Measurements from ENCODE around the gene PIEZO2. TPM values are rescaled to one million over a fixed set of nuclear protein-coding genes. Genes with fewer than 3 reads are reported as not detected.

PIEZO2 gene
- total RNA-seq, 1 experiment from 2014 or later = 5.5 TPM

GRCh38 chr18:11146947-11147345 is 2.4 kb downstream of the PIEZO2 start:
- Histone ChIP-seq H3K4me3 (ENCODE audit: low read depth, low read length, poor library complexity, severe bottlenecking) (no peak overlapping the region), H3K27me3 (replicated peaks; ENCODE audit: insufficient read depth, low read depth, low read length, poor library complexity) (peaks cover 52% of the 10 kb centered on the region), H3K4me1 (ENCODE audit: insufficient read depth, low read length, poor library complexity, severe bottlenecking) (peaks cover 17% of the 10 kb centered on the region), H3K36me3 (ENCODE audit: insufficient read depth, low read length, poor library complexity, severe bottlenecking) (no peaks in the 10 kb centered on the region), H3K9me3 (ENCODE audit: low read depth, low read length, poor library complexity, severe bottlenecking) (no peaks in the 10 kb centered on the region), H3K27ac (ENCODE audit: low read depth, low read length, poor library complexity, severe bottlenecking) (no peak overlapping the region)
- intact Hi-C loops (cut with micrococcal nuclease; ENCODE audit: unreplicated experiment) = no loop called here
- no TSS peak for BruUV-seq (replicated peaks)
- TF ChIP-seq EZH2 (IDR thresholded peaks at IDR 0.05; ENCODE audit: borderline replicate concordance, low read depth, low read length, poor library complexity, severe bottlenecking) = no peak
- TF ChIP-seq, protein P1, sequence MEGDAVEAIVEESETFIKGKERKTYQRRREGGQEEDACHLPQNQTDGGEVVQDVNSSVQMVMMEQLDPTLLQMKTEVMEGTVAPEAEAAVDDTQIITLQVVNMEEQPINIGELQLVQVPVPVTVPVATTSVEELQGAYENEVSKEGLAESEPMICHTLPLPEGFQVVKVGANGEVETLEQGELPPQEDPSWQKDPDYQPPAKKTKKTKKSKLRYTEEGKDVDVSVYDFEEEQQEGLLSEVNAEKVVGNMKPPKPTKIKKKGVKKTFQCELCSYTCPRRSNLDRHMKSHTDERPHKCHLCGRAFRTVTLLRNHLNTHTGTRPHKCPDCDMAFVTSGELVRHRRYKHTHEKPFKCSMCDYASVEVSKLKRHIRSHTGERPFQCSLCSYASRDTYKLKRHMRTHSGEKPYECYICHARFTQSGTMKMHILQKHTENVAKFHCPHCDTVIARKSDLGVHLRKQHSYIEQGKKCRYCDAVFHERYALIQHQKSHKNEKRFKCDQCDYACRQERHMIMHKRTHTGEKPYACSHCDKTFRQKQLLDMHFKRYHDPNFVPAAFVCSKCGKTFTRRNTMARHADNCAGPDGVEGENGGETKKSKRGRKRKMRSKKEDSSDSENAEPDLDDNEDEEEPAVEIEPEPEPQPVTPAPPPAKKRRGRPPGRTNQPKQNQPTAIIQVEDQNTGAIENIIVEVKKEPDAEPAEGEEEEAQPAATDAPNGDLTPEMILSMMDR (conservative IDR thresholded peaks at IDR 0.05; ENCODE audit: low read depth, low read length) = no peak
- ChIA-PET POLR2A (ENCODE audit: low non-redundant PET) (no interaction called here), CTCF (no interaction called here)
- DNase-seq (ENCODE audit: low spot score) = no peak

GRCh38 chr18:11146238-11146946 is 3.0 kb downstream of the PIEZO2 start:
- peaks cover 17% of the 10 kb centered on the region for H3K4me1 ChIP-seq (ENCODE audit: insufficient read depth, low read length, poor library complexity, severe bottlenecking)
- peaks cover 52% of the 10 kb centered on the region for H3K27me3 ChIP-seq (replicated peaks; ENCODE audit: insufficient read depth, low read depth, low read length, poor library complexity)
- TF ChIP-seq EZH2 (IDR thresholded peaks at IDR 0.05; ENCODE audit: borderline replicate concordance, low read depth, low read length, poor library complexity, severe bottlenecking) = no peak
- TF ChIP-seq, protein P1 (conservative IDR thresholded peaks at IDR 0.05; ENCODE audit: low read depth, low read length) = no peak
- no peak for DNase-seq (ENCODE audit: low spot score)
- H3K27ac ChIP-seq (ENCODE audit: low read depth, low read length, poor library complexity, severe bottlenecking) = no peak overlapping the region
- no TSS peak for BruUV-seq (replicated peaks)
- no peak overlapping the region for H3K4me3 ChIP-seq (ENCODE audit: low read depth, low read length, poor library complexity, severe bottlenecking)
- H3K36me3 ChIP-seq (ENCODE audit: insufficient read depth, low read length, poor library complexity, severe bottlenecking) = no peaks in the 10 kb centered on the region
- CTCF ChIA-PET = no interaction called here
- POLR2A ChIA-PET (ENCODE audit: low non-redundant PET) = no interaction called here
- no peaks in the 10 kb centered on the region for H3K9me3 ChIP-seq (ENCODE audit: low read depth, low read length, poor library complexity, severe bottlenecking)
- intact Hi-C loops (cut with micrococcal nuclease; ENCODE audit: unreplicated experiment) = no loop called here

- intact Hi-C loops (cut with micrococcal nuclease; ENCODE audit: unreplicated experiment) = no loop called here
- Histone ChIP-seq H3K27me3 (replicated peaks; ENCODE audit: insufficient read depth, low read depth, low read length, poor library complexity) (peaks cover 48% of the 10 kb centered on the region), H3K27ac (ENCODE audit: low read depth, low read length, poor library complexity, severe bottlenecking) (no peak overlapping the region), H3K4me1 (ENCODE audit: insufficient read depth, low read length, poor library complexity, severe bottlenecking) (peaks cover 17% of the 10 kb centered on the region), H3K4me3 (ENCODE audit: low read depth, low read length, poor library complexity, severe bottlenecking) (no peak overlapping the region), H3K9me3 (ENCODE audit: low read depth, low read length, poor library complexity, severe bottlenecking) (no peaks in the 10 kb centered on the region), H3K36me3 (ENCODE audit: insufficient read depth, low read length, poor library complexity, severe bottlenecking) (no peaks in the 10 kb centered on the region)
- no peak for DNase-seq (ENCODE audit: low spot score)
- ChIA-PET POLR2A (ENCODE audit: low non-redundant PET) (no interaction called here), CTCF (interaction anchor here (0.6 kb wide), 1 partner anchor 1249 kb away, joined by 7 read pairs; no protein-coding TSS in a partner anchor)
- no TSS peak for BruUV-seq (replicated peaks)
- TF ChIP-seq, protein P1 (conservative IDR thresholded peaks at IDR 0.05; ENCODE audit: low read depth, low read length) = no peak
- no peak for TF ChIP-seq EZH2 (IDR thresholded peaks at IDR 0.05; ENCODE audit: borderline replicate concordance, low read depth, low read length, poor library complexity, severe bottlenecking)
These were observed 3.8 kb downstream of the PIEZO2 start for GRCh38 chr18:11145413-11146191.
